K562 (cell line): ENCODE results near the gene FJX1. TPM values are rescaled to one million over a fixed set of nuclear protein-coding genes. Genes with fewer than 3 reads are reported as not detected.

Source experiments
- BCL6 ChIP-seq: fragments of 250-450 bp; sonication (Bioruptor Pico); IDR thresholded peaks from 2 replicates; pipeline ENCODE4 v1.4.0; 2020
- CHD2 ChIP-seq: IDR thresholded peaks from 2 replicates; pipeline ENCODE4 v1.6.1; 2011; ENCODE audit warnings: low read depth, low read length
- E2F3 ChIP-seq: fragments of 250-450 bp; sonication (Bioruptor Pico); IDR thresholded peaks from 2 replicates; pipeline ENCODE4 v1.4.0; 2020; ENCODE audit warnings: mild to moderate bottlenecking
- ELF2 ChIP-seq: fragments of 250-450 bp; sonication (Bioruptor Pico); IDR thresholded peaks from 2 replicates; pipeline ENCODE4 v1.5.0; 2021; ENCODE audit warnings: mild to moderate bottlenecking
- EP300 ChIP-seq: IDR thresholded peaks from 2 replicates; pipeline ENCODE4 v1.6.1; 2012; ENCODE audit warnings: low read length, improper control_type of control experiment
- EP400 ChIP-seq: fragments of 450-650 bp; IDR thresholded peaks from 2 replicates; pipeline ENCODE4 v1.6.1; 2017; ENCODE audit warnings: antibody characterized with exemption, mild to moderate bottlenecking, moderate library complexity
- HCFC1 ChIP-seq: IDR thresholded peaks from 2 replicates; pipeline ENCODE4 v1.6.1; 2012; ENCODE audit warnings: low read depth, low read length, improper control_type of control experiment
- JUND ChIP-seq, 2 experiments: IDR thresholded peaks; 2 replicates in 1 of 2; 3 replicates in 1 of 2; pipeline ENCODE4 v1.6.1; 2011; ENCODE audit warnings: borderline replicate concordance in 2 of 2, low read depth in 2 of 2, low read length in 2 of 2, improper control_type of control experiment in 1 of 2, missing biosample characterization in 1 of 2, missing genetic modification characterization in 1 of 2, missing genetic modification reagents in 1 of 2
- LCOR ChIP-seq: sonication (generic); formaldehyde crosslinking; IDR thresholded peaks from 2 replicates; pipeline ENCODE4 v1.8.0; 2022; ENCODE audit warnings: mild to moderate bottlenecking, missing genetic modification reagents
- MEF2D ChIP-seq: conservative IDR thresholded peaks from 2 replicates; pipeline ENCODE4 v1.6.1; 2016; ENCODE audit warnings: low read depth, missing genetic modification characterization, missing compliant biosample characterization
- NFE2 ChIP-seq: IDR thresholded peaks from 2 replicates; pipeline ENCODE4 v1.6.1; 2014; ENCODE audit warnings: antibody characterized with exemption, low read depth
- NFE2L1 ChIP-seq: fragments of 450-650 bp; IDR thresholded peaks from 2 replicates; pipeline ENCODE4 v1.6.1; 2016; ENCODE audit warnings: missing genetic modification characterization, low read depth, mild to moderate bottlenecking, missing compliant biosample characterization, moderate library complexity, borderline replicate concordance
- NFYB ChIP-seq: IDR thresholded peaks from 2 replicates; pipeline ENCODE4 v1.6.1; 2011; ENCODE audit warnings: mild to moderate bottlenecking, moderate library complexity; ENCODE audit not compliant: insufficient read length; ENCODE audit errors: extremely low read depth
- NR0B1 ChIP-seq: fragments of 450-650 bp; IDR thresholded peaks from one replicate; pipeline ENCODE4 v1.6.1; 2018; ENCODE audit warnings: mild to moderate bottlenecking, moderate library complexity; ENCODE audit not compliant: partially characterized antibody
- NUFIP1 ChIP-seq: fragments of 450-650 bp; IDR thresholded peaks from 2 replicates; pipeline ENCODE4 v1.6.1; 2018; ENCODE audit not compliant: partially characterized antibody
- PHF21A ChIP-seq: fragments of 450-650 bp; IDR thresholded peaks from 2 replicates; pipeline ENCODE4 v1.6.1; 2017; ENCODE audit warnings: low read depth, borderline replicate concordance
- SIN3B ChIP-seq: fragments of 450-650 bp; IDR thresholded peaks from 2 replicates; pipeline ENCODE4 v1.6.1; 2017; ENCODE audit warnings: low read depth, mild to moderate bottlenecking, moderate library complexity
- SMARCA4 ChIP-seq: fragments of 450-650 bp; IDR thresholded peaks from 2 replicates; pipeline ENCODE4 v1.6.1; 2016
- TAL1 ChIP-seq: fragments of 450-650 bp; IDR thresholded peaks from 2 replicates; pipeline ENCODE4 v1.6.1; 2016; ENCODE audit warnings: mild to moderate bottlenecking
- THRAP3 ChIP-seq: fragments of 450-650 bp; IDR thresholded peaks from 2 replicates; pipeline ENCODE4 v1.6.1; 2016; ENCODE audit warnings: mild to moderate bottlenecking, inconsistent platforms, borderline replicate concordance
- TOE1 ChIP-seq, 2 experiments: fragments of 450-650 bp in 1 of 2; sonication (generic) in 1 of 2; formaldehyde crosslinking in 1 of 2; IDR thresholded peaks; 2 replicates each; pipeline versions ENCODE4 v1.7.1 to v1.8.0; 2016 to 2022; ENCODE audit warnings: borderline replicate concordance in 2 of 2, mild to moderate bottlenecking in 2 of 2, antibody characterized with exemption in 1 of 2, inconsistent platforms in 1 of 2, low read depth in 1 of 2, missing genetic modification reagents in 1 of 2, moderate library complexity in 1 of 2
- ZC3H8 ChIP-seq: fragments of 450-650 bp; IDR thresholded peaks from 2 replicates; pipeline ENCODE4 v1.6.1; 2017
- ZFPM2 ChIP-seq: fragments of 250-450 bp; sonication (Bioruptor Pico); IDR thresholded peaks from 2 replicates; pipeline ENCODE4 v1.5.1; 2022; ENCODE audit warnings: mild to moderate bottlenecking
- ZNF184 ChIP-seq: sonication (generic); formaldehyde crosslinking; IDR thresholded peaks from 2 replicates; pipeline ENCODE4 v1.5.0; 2020; ENCODE audit warnings: missing genetic modification reagents
- ZNF197 ChIP-seq: fragments of 200-800 bp; sonication (Bioruptor generic); IDR thresholded peaks from 2 replicates; pipeline ENCODE4 v1.6.1; 2016; ENCODE audit warnings: low read depth, missing genetic modification characterization, missing compliant biosample characterization
- ZNF217 ChIP-seq: sonication (generic); formaldehyde crosslinking; IDR thresholded peaks from 2 replicates; pipeline ENCODE4 v1.8.0; 2022; ENCODE audit warnings: mild to moderate bottlenecking, missing genetic modification reagents
- ZNF280A ChIP-seq: fragments of 450-650 bp; IDR thresholded peaks from 2 replicates; pipeline ENCODE4 v1.6.1; 2018; ENCODE audit warnings: mild to moderate bottlenecking, low read depth; ENCODE audit not compliant: partially characterized antibody
- ZNF589 ChIP-seq: fragments of 200-800 bp; sonication (Bioruptor generic); IDR thresholded peaks from 2 replicates; pipeline ENCODE4 v1.6.1; 2016; ENCODE audit warnings: low read depth, missing genetic modification characterization, missing compliant biosample characterization
- polyA plus RNA-seq, 8 experiments: library from polyadenylated mRNA; depleted of rRNA in 4 of 8; stranded (reverse) in 5 of 8; unstranded in 3 of 8; fragments of >200 nt; fragmentation: Nextera tagmentation in 2 of 8; fragmentation: Illumina TruSeq in 1 of 8; extraction: Ambion mirVana in 2 of 8; extraction: Trizol in 1 of 8; gene quantifications; 2 replicates each; pipeline versions ENCODE4 v1.2.1 to v1.2.3, GENCODE V29; 2011 to 2014; ENCODE audit warnings: inconsistent platforms in 1 of 8, missing spikeins in 1 of 8
- total RNA-seq, 7 experiments: library from RNA; depleted of rRNA in 6 of 7; stranded (reverse); fragments of >200 nt in 6 of 7; fragmentation: Illumina TruSeq in 2 of 7; extraction: Trizol in 2 of 7; gene quantifications; 2 replicates each; pipeline versions ENCODE4 v1.2.1 to v1.2.3, GENCODE V29; 2011 to 2021; ENCODE audit warnings: low replicate concordance in 1 of 7

FJX1 gene
- total and polyA plus RNA-seq, 9 of the 15 experiments (the other 6 are each of a cell fraction or from before 2014, with no cell fraction given) = 0.10 to 2.7 (median 0.72) TPM

DNA sequence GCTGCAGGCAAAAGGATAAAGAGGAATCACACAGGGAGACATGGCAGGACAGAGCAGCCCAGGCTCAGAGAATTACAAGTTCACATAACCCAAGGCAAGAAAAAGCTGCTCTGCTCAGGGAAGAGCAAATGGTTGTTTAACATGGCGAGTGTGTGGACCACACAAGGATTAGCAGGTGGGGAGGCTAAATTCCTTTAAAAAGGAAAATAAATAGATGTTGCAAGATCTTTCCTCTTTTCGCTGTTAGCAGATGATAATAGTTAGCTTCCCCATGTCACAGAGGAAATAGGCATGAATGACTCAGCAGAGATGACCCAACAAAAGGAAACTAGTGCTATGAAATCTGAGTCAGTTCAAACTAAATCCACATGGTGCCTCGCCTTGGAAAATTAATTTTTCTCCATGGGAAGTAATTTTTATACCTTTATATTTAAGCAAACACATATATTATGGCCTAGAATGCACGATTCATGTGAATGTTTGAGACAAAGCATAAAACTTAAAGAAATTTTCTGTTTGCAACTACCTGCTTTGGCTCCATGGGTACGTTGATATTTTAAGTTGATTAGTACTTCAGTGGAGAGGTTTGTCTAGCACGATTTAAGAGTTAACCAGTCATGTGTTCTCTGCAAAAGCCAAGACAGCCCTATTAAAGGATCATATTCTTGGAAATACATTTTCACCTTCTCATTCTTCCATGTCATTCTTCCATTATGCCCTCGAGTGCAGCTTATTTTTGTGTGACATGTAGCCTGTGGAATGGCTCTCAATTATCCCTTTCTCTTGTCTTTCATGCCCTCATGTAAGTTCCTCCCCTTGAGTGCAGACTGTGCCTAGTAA lies 38.5 kb upstream of the FJX1 start (continued):
- TF ChIP-seq EP400 (peak; percentile 56; the same call in 1 of the 2 replicates), TOE1 (IDR thresholded peaks at IDR 0.05; ENCODE audit: borderline replicate concordance) (no peak), TOE1 (CRISPR knock-in tag; IDR thresholded peaks at IDR 0.05; ENCODE audit: borderline replicate concordance, low read depth) (no peak), JUND (IDR thresholded peaks at IDR 0.05; ENCODE audit: borderline replicate concordance, low read depth, low read length) (peak; percentile 89), JUND (tag; IDR thresholded peaks at IDR 0.05; ENCODE audit: borderline replicate concordance, low read depth, low read length) (peak; percentile 62; the same call in 2 of the 3 replicates), ZNF589 (CRISPR knock-in tag) (peak; percentile 90), ZNF197 (CRISPR knock-in tag) (0 out of 2 replicates have a peak, but pooled peaks have one; percentile 38), BCL6 (CRISPR knock-in tag) (no peak), SIN3B (no peak), ZFPM2 (CRISPR knock-in tag) (no peak), NFYB (no peak), ZC3H8 (no peak), NR0B1 (no peak), SMARCA4 (peak; percentile 84; the same call in 1 of the 2 replicates), ELF2 (CRISPR knock-in tag) (no peak), ZNF217 (CRISPR knock-in tag) (no peak), NFE2L1 (peak; percentile 96), HCFC1 (no peak), THRAP3 (no peak), NFE2 (peak; percentile 97), LCOR (no peak), EP300 (peak; percentile 89), PHF21A (no peak), ZNF184 (CRISPR knock-in tag) (no peak), CHD2 (no peak), TAL1 (peak; percentile 34), NUFIP1 (no peak), ZNF280A (no peak), MEF2D (tag) (0 out of 2 replicates have a peak, but pooled peaks have one; percentile 20), E2F3 (CRISPR knock-in tag) (no peak)
